Naive B cell (primary cell): ENCODE results near the gene BMP7. TPM values are rescaled to one million over a fixed set of nuclear protein-coding genes. Genes with fewer than 3 reads are reported as not detected.
A peak's percentile ranks its signal among the peaks of the same experiment; 100 is the strongest.

Experiments
- ATAC-seq, 2 donors: fragments of 150-1000 bp; cut with Tn5 transposase; 2 replicates each; pipeline ENCODE4 v1.10.0; 2021; ENCODE audit warnings: low read depth in 2 of 2, mild to moderate bottlenecking in 2 of 2, moderate library complexity in 2 of 2
- DNase-seq: peaks from one replicate; pipeline ENCODE4 v3.0.0; 2022
- H3K27ac Mint-ChIP-seq, 6 donors: one replicate each; pipeline ENCODE4 v1.8.0; 2020 to 2022; ENCODE audit warnings: mild to moderate bottlenecking in 6 of 6, mixed read lengths in 6 of 6, moderate library complexity in 5 of 6, inconsistent platforms in 2 of 6
- H3K27me3 Mint-ChIP-seq, 3 donors: one replicate each; pipeline ENCODE4 v1.8.0; 2021 to 2022; ENCODE audit warnings: mixed read lengths in 3 of 3, mild to moderate bottlenecking in 1 of 3
- H3K36me3 Mint-ChIP-seq, 2 donors: one replicate each; pipeline ENCODE4 v1.8.0; 2020 to 2022; ENCODE audit warnings: mixed read lengths in 2 of 2, inconsistent platforms in 1 of 2, mild to moderate bottlenecking in 1 of 2
- H3K4me1 Mint-ChIP-seq, 3 donors: one replicate each; pipeline ENCODE4 v1.8.0; 2020 to 2022; ENCODE audit warnings: mixed read lengths in 3 of 3, inconsistent platforms in 1 of 3, mild to moderate bottlenecking in 1 of 3, moderate library complexity in 1 of 3
- H3K4me3 Mint-ChIP-seq, 8 donors: one replicate each; pipeline ENCODE4 v1.8.0; 2020 to 2022; ENCODE audit warnings: mild to moderate bottlenecking in 8 of 8, mixed read lengths in 8 of 8, moderate library complexity in 8 of 8, inconsistent platforms in 2 of 8
- H3K9me3 Mint-ChIP-seq, 7 donors: one replicate each; pipeline ENCODE4 v1.8.0; 2020 to 2022; ENCODE audit warnings: mixed read lengths in 7 of 7, mild to moderate bottlenecking in 5 of 7, inconsistent platforms in 2 of 7, moderate library complexity in 1 of 7
- polyA plus RNA-seq, 6 donors: library from polyadenylated mRNA; unstranded; fragments of 300-500 nt; fragmentation: Illumina TruSeq; gene quantifications; one replicate each; pipeline ENCODE4 v1.2.3, GENCODE V29; 2021; ENCODE audit warnings: low read depth in 6 of 6

Gene BMP7
- polyA plus RNA-seq, 6 donors from 2014 or later, result not detected

DNA sequence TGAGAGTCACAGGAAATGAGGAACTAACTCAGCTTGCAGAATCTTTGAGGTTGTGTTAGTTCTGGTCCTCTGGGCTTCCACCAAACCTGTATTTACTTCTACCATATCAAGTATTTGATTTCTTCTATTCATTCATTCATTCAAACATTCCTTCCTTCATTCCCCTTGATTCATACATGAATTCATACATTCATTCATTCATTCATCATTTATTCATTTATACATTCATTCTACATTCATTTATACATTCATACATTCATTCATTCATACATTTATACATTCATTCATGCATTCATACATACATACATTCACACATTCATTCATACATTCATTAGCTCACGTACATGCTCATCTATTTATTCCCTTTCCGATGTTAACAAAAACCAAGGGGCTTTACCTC, 120.3 kb downstream of the BMP7 start:
- ATAC-seq (no peak), DNase-seq (no peak)
- Mint-ChIP-seq H3K9me3 (peaks cover 3 to 12% (median 9%) of the 10 kb centered on the region in 7 donors), H3K36me3 (peaks cover 0 to 3% of the 10 kb centered on the region in 2 donors), H3K27me3 (peaks cover 14 to 39% (median 29%) of the 10 kb centered on the region in 3 donors), H3K27ac (no peak overlapping the region), H3K4me1 (no peaks in the 10 kb centered on the region), H3K4me3 (no peak overlapping the region)

DNA sequence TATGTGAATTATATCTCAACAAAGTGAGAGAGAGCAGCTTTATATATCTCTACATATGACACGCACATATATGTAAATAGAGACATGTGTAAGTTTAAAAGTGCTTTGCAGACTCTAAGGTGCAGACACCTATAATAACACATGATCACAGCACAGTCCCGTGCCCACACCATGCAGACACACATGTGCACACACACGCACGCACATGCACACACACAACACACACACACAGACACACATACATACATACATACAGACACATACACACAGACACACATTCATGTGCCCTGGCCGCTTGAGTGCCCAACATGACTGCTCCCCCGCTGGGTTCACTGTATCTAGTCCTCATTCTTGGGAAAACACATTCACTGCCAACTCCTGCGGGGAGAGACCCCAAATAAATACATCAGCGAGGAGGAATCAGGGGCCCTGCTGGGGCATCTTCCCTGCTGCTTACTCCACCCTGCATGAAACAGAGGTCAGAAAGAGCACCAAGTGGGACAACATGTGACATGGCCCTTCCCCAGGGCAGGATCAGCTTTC, 121.3 kb downstream of the BMP7 start:
- peaks cover 17 to 39% (median 29%) of the 10 kb centered on the region in 3 donors for H3K27me3 Mint-ChIP-seq
- DNase-seq (no peak), ATAC-seq (no peak)
- H3K36me3 Mint-ChIP-seq, result no peaks in the 10 kb centered on the region
- H3K4me3 Mint-ChIP-seq, result no peak overlapping the region
- peak overlapping the region in 1 of 6 donors; percentile 54 for H3K27ac Mint-ChIP-seq
- no peaks in the 10 kb centered on the region for H3K4me1 Mint-ChIP-seq
- peaks cover 0 to 12% (median 6%) of the 10 kb centered on the region in 7 donors for H3K9me3 Mint-ChIP-seq

DNA sequence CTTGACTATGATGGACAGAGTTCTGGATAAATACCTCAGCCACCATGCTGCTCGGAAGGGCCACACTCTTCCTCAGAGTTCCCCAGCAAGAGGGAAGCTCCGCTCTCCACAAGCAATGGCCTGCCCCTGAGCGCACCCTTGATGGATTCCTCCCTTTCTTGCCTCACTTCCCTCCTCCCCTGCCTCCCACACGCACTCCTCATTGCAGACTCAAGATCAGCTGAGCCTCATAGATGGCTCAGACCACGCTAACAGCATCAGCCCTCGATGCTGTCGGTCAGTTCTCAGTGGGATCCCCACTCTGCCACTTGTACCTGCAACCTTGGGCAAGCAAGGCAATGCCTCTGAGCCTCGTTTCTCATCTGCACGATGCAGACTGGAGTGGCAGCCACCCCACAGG, 123.3 kb downstream of the BMP7 start:
- no peak overlapping the region for H3K27ac Mint-ChIP-seq
- no peak overlapping the region for H3K4me3 Mint-ChIP-seq
- no peaks in the 10 kb centered on the region for H3K36me3 Mint-ChIP-seq
- no peaks in the 10 kb centered on the region for H3K4me1 Mint-ChIP-seq
- ATAC-seq, result no peak
- H3K9me3 Mint-ChIP-seq, result peaks cover 0 to 12% (median 5%) of the 10 kb centered on the region in 7 donors
- DNase-seq, result no peak
- H3K27me3 Mint-ChIP-seq, result peaks cover 13 to 28% (median 18%) of the 10 kb centered on the region in 3 donors

- Mint-ChIP-seq H3K27me3 (peaks cover 13 to 25% (median 14%) of the 10 kb centered on the region in 3 donors), H3K36me3 (no peaks in the 10 kb centered on the region), H3K4me3 (no peak overlapping the region), H3K4me1 (no peaks in the 10 kb centered on the region), H3K9me3 (peaks cover 0 to 12% (median 5%) of the 10 kb centered on the region in 7 donors), H3K27ac (no peak overlapping the region)
- ATAC-seq, result no peak
- no peak for DNase-seq
These were observed 123.8 kb downstream of the BMP7 start for GRCh38 chr20:57142667-57143066.

DNA sequence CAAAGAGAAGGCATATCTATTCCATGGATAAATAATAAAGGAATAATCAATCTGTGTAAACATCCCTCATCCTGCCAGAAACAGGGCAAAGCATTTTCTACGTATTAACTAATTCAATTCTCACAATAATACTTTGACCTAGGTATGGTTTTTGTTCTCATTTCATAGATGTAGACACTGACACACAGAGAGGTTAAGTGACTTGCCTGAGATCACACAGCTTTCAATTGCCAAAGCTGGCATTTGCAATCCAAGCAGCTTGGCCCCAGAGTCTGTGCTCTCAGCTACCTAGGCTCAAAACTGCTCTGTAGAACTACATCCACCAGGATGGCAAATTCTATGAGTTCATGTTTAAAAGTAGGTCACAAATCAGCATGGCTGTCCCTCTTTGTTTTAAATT, 124.9 kb downstream of the BMP7 start:
- no peaks in the 10 kb centered on the region for H3K4me1 Mint-ChIP-seq
- no peak overlapping the region for H3K27ac Mint-ChIP-seq
- peaks cover 0 to 8% (median 4%) of the 10 kb centered on the region in 7 donors for H3K9me3 Mint-ChIP-seq
- ATAC-seq (no peak), DNase-seq (no peak)
- no peak overlapping the region for H3K4me3 Mint-ChIP-seq
- no peaks in the 10 kb centered on the region for H3K36me3 Mint-ChIP-seq
- H3K27me3 Mint-ChIP-seq, result peaks cover 7 to 14% (median 12%) of the 10 kb centered on the region in 3 donors

DNA sequence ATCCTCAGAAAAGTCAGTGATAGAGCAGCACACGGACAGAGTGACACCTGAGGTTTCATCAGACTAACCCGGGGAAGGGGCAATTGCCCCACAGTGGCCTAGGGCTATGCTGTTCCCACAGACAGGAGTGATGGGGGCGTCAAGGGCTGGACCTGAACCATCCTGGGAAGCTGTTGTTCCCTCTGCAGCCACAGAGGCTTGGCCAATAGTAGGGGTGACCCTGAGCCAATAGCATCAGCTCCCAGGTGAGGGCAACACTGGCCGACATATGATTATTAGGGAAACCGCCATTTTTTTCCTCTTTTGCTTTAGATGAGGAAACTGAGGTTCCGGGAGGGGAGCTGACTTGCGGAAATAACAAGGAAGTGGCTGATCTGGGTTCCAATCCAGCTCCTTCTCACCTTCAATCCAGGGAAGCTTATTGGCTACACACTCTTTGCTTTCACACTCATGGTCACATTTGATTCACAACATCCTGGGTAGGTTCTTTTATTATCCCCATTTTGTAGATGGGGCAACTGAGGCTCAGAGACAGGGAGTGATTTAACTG, 126.0 kb downstream of the BMP7 start:
- no peaks in the 10 kb centered on the region for H3K4me1 Mint-ChIP-seq
- H3K36me3 Mint-ChIP-seq, result no peaks in the 10 kb centered on the region
- H3K9me3 Mint-ChIP-seq, result peaks cover 0 to 5% (median 0%) of the 10 kb centered on the region in 7 donors
- H3K27ac Mint-ChIP-seq, result no peak overlapping the region
- H3K4me3 Mint-ChIP-seq, result no peak overlapping the region
- H3K27me3 Mint-ChIP-seq, result peaks cover 6 to 14% (median 8%) of the 10 kb centered on the region in 3 donors
- DNase-seq (no peak), ATAC-seq (no peak)

- Mint-ChIP-seq H3K4me1 (no peaks in the 10 kb centered on the region), H3K9me3 (peaks cover 0 to 3% (median 0%) of the 10 kb centered on the region in 7 donors), H3K27me3 (peaks cover 8 to 19% (median 14%) of the 10 kb centered on the region in 3 donors)
These were observed 126.9 kb downstream of the BMP7 start for GRCh38 chr20:57139342-57140093.

DNA sequence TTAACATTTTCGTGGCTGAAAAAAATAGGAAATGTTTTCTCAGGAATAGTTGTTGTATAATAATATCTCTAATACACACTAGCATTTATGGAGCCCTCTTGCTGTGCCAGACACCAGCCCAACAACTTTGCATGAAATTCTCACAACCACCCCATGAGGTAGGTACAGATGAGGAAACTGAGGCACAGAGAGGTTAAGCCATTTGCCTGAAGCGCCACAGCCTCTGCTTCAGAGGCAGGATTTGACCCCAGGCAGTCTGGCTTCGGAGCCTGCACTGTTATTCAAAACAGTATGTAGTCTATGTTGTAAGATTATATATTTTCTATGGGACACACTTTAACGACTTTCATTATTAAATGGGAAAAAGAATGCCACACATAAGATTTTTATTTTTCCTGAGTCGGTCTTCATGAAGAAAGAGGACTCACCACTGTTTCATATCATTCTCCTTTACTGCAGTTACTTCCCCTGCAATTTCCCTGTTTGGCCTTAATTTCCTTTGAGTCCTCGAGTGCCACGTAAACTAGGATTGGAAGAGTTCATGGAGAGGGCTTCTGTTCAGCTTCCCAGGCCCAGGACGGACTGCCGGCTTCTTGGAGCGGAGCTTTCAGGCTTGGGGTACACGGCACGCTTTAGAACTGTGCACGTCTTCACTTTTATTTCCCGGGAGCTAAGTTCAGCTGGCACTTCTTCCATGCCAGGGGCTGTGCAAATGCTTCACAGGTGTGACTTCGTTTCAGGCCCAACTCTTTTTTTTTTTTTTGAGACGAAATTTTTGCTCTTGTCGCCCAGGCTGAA, 128.0 kb downstream of the BMP7 start:
- no peak overlapping the region for H3K27ac Mint-ChIP-seq
- H3K9me3 Mint-ChIP-seq, result peaks cover 0 to 8% (median 2%) of the 10 kb centered on the region in 7 donors
- ATAC-seq (no peak), DNase-seq (no peak)
- H3K36me3 Mint-ChIP-seq, result no peaks in the 10 kb centered on the region
- H3K27me3 Mint-ChIP-seq, result peaks cover 8 to 27% (median 19%) of the 10 kb centered on the region in 3 donors
- no peak overlapping the region for H3K4me3 Mint-ChIP-seq
- no peaks in the 10 kb centered on the region for H3K4me1 Mint-ChIP-seq

More at GRCh38 chr20:57139342-57140093, 126.9 kb downstream of the BMP7 start:
- H3K36me3 Mint-ChIP-seq, result no peaks in the 10 kb centered on the region
- DNase-seq (no peak), ATAC-seq (no peak)
- no peak overlapping the region for H3K27ac Mint-ChIP-seq
- H3K4me3 Mint-ChIP-seq, result no peak overlapping the region

DNA sequence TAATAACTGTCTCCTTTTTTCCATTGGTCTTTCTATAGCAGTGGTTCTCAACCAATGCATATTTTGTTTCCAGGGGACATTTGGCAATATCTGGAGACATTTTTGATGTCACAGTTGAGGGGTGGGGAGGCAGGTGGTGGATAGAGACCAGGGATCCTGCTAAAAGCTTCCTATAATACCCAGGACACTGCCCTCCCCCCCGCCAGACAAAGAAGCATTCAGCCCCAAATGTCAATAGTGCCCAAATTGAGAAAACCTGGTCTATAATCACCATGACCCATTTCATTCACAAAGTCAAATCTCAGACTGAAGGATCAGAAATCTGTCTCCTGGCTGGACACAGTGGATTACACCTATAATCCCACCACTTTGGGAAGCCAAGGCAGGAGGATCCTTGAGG, 128.8 kb downstream of the BMP7 start:
- no peaks in the 10 kb centered on the region for H3K4me1 Mint-ChIP-seq
- no peak for DNase-seq
- no peaks in the 10 kb centered on the region for H3K36me3 Mint-ChIP-seq
- no peak for ATAC-seq
- H3K27ac Mint-ChIP-seq, result no peak overlapping the region
- no peak overlapping the region for H3K4me3 Mint-ChIP-seq
- H3K9me3 Mint-ChIP-seq, result peaks cover 0 to 8% (median 2%) of the 10 kb centered on the region in 7 donors
- H3K27me3 Mint-ChIP-seq, result peaks cover 8 to 28% (median 15%) of the 10 kb centered on the region in 3 donors

DNA sequence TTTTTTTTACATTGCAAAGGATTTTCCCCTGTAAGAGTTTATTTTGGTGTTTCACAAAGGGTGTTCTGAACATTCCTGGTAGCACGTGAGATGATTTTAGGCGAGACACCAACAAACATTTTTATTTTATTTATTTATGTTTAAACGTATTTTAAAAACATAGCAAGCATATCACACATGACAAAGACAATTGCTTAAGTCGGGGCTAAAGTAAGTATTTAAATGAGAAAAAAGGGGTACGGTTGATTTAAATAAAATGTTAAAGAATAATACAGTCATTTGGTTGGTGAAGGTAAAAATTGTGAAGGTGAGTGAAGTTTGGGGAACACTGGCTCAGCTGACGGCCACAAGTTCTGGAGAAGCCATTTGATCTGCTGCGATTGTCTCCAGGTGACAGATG, 129.7 kb downstream of the BMP7 start:
- DNase-seq (no peak), ATAC-seq (no peak)
- Mint-ChIP-seq H3K36me3 (no peaks in the 10 kb centered on the region), H3K9me3 (peaks cover 0 to 8% (median 2%) of the 10 kb centered on the region in 7 donors), H3K4me3 (no peak overlapping the region), H3K27me3 (peaks cover 8 to 28% (median 15%) of the 10 kb centered on the region in 3 donors), H3K4me1 (no peaks in the 10 kb centered on the region), H3K27ac (no peak overlapping the region)

DNA sequence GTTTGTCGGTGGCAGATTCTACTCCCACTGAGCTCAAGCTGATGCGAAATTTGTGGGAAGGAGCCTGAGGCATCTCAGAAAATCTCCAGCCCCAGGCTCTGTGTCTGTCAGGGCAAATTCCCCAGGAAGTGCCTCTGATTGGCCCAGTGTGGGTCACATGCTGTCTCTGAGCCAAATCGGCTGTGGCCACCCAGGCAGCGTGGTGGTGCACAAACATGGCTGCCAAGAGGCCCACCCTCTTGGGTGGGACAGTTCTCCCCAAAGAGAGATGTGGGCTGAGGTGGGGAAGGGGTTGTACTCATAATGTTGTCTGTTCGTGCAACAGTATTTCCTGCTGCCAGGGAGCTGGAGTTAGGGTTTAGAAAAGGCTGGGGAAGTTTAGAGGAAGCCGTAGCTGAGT, 130.6 kb downstream of the BMP7 start:
- Mint-ChIP-seq H3K27me3 (peaks cover 8 to 34% (median 15%) of the 10 kb centered on the region in 3 donors), H3K4me1 (no peaks in the 10 kb centered on the region), H3K4me3 (no peak overlapping the region), H3K36me3 (no peaks in the 10 kb centered on the region), H3K9me3 (peaks cover 0 to 13% (median 2%) of the 10 kb centered on the region in 7 donors), H3K27ac (no peak overlapping the region)
- no peak for ATAC-seq
- DNase-seq, result no peak

DNA sequence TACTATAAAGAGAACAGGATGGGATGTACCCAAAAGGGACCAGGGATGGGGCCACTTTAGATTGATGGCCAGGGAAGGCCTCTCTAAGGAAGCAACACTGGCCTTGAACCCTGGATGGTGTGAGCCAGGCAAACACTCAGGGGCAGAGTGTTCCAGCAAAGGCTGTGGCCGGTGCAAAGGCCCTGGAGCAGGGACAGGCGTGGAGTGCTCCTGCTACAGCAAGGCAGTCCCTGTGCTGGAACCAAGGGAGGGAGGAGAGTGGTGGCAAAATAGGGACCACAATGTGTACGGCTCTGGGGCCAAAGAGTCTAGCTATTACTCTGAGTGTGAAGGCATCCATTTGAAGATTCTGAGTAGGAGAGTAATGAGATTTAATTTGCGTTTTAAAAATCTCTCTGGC, 131.6 kb downstream of the BMP7 start:
- Mint-ChIP-seq H3K27ac (no peak overlapping the region), H3K9me3 (peaks cover 0 to 13% (median 2%) of the 10 kb centered on the region in 7 donors), H3K27me3 (peaks cover 9 to 34% (median 15%) of the 10 kb centered on the region in 3 donors), H3K4me1 (no peaks in the 10 kb centered on the region), H3K36me3 (no peaks in the 10 kb centered on the region), H3K4me3 (peak overlapping the region in 1 of 8 donors; percentile 57)
- ATAC-seq (no peak), DNase-seq (no peak)

DNA sequence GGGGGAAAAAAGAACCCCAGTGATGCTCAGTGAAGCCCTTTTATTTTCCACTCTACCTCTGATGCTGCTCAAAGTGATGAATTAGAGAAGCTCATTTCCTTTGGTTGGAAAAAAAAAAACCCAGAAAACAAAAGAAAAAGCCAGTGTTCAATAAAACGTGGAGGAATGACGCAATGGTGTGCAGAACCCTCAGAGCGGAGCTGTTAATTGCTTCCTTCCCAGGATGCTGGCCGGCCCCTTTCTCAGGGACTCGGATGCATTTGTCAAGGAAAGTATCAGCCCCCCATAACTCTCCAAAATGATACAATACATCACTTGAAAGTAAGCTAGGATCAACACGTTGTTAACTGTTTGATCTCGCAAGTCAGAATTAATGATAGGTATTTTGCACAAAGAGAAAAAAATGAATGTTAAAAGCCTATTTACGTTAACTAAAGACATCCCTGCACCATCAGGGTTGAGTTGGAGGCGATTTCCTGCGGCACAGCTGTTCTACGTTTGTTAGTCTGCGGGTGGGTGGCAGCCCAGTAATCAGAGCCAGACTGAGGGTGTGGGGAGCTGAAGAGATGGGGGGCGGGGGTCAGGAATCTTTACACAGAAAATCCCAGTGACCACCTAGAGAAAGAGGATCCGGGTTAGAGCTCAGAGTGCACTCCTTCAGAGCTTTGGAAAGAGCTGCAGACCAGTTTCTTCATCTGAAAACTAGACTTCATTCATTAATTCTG, 132.4 kb downstream of the BMP7 start:
- H3K4me3 Mint-ChIP-seq, result no peak overlapping the region
- ATAC-seq, result no peak
- H3K27ac Mint-ChIP-seq, result no peak overlapping the region
- peaks cover 9 to 34% (median 15%) of the 10 kb centered on the region in 3 donors for H3K27me3 Mint-ChIP-seq
- no peaks in the 10 kb centered on the region for H3K4me1 Mint-ChIP-seq
- H3K36me3 Mint-ChIP-seq, result no peaks in the 10 kb centered on the region
- DNase-seq, result no peak
- peaks cover 0 to 13% (median 2%) of the 10 kb centered on the region in 7 donors for H3K9me3 Mint-ChIP-seq
